Adrenal gland (tissue), 12 donors: ENCODE measurements around the gene ALX4. TPM values are rescaled to one million over a fixed set of nuclear protein-coding genes. Genes with fewer than 3 reads are reported as not detected.

Source experiments
- DNase-seq, 7 donors: peaks; one replicate each; pipeline ENCODE4 v3.0.0-alpha.2; 2019 to 2020
- H3K27ac ChIP-seq, 5 donors: fragments of 200-600 bp; sonication (generic) in 4 of 5; 1 replicate in 3 of 5; 2 replicates in 2 of 5; pipeline versions ENCODE4 v1.5.1 to v1.8.0; 2016 to 2020; ENCODE audit warnings: mild to moderate bottlenecking in 1 of 5
- H3K27me3 ChIP-seq: fragments of 200-600 bp; 2 replicates; pipeline ENCODE4 v1.8.0; 2021
- H3K36me3 ChIP-seq, 2 donors: fragments of 200-600 bp; replicated peaks in 1 of 2; 1 replicate in 1 of 2; 2 replicates in 1 of 2; pipeline versions ENCODE4 v1.5.1 to v1.8.0; 2018 to 2022
- H3K4me1 ChIP-seq, 2 donors: fragments of 200-600 bp; replicated peaks in 1 of 2; 1 replicate in 1 of 2; 2 replicates in 1 of 2; pipeline versions ENCODE4 v1.5.1 to v1.8.0; 2018 to 2021
- H3K4me3 ChIP-seq, 4 donors: fragments of 200-600 bp; sonication (generic) in 3 of 4; one replicate each; pipeline ENCODE4 v1.5.1; 2016 to 2018
- H3K9me3 ChIP-seq, 3 donors: fragments of 200-600 bp; sonication (generic) in 1 of 3; replicated peaks in 1 of 3; 1 replicate in 2 of 3; 2 replicates in 1 of 3; pipeline versions ENCODE4 v1.5.1 to v1.8.0; 2016 to 2021
- POLR2A ChIP-seq, 2 donors: fragments of 450-650 bp; IDR thresholded peaks; one replicate each; pipeline ENCODE4 v1.6.1; 2017; ENCODE audit warnings: antibody characterized with exemption in 2 of 2, mild to moderate bottlenecking in 2 of 2, moderate library complexity in 1 of 2
- whole genome bisulfite sequencing, 4 donors: extraction: QIAGEN DNeasy Blood & Tissue Kit in 2 of 4; methylation state at CpG; one replicate each; pipeline versions ENCODE4 v1.1.5 to v1.1.7; 2013 to 2017; 5-methylcytosine and 5-hydroxymethylcytosine counted together
- intact Hi-C, 2 donors: fragments of 100-400 bp; cut with DNase I; formaldehyde crosslinking; loops; one replicate each; pipeline versions ENCODE4 v1.14.1 to v1.15.0; 2022 to 2023
- polyA plus RNA-seq, 3 donors: library from polyadenylated mRNA; stranded (reverse); fragments of 200-250 nt in 2 of 3; fragments of 350-450 nt in 1 of 3; fragmentation: Illumina TruSeq in 1 of 3; extraction: RNeasy Lipid Tissue Mini Kit (QIAGEN cat#74804) in 1 of 3; gene quantifications; one replicate each; pipeline ENCODE4 v1.2.3, GENCODE V29; 2013 to 2014
- total RNA-seq, 9 donors: library from RNA; depleted of rRNA in 4 of 9; stranded (reverse); fragments of >200 nt in 4 of 9; fragments of 120-200 nt in 1 of 9; fragmentation: NEBNext Ultra II Directional in 1 of 9; extraction: Animal tissue kit (Norgen Biotek cat#: 25700) in 1 of 9; gene quantifications; one replicate each; pipeline versions ENCODE4 v1.1.0 to v1.2.4, GENCODE V29; 2013 to 2023
- TF ChIP-seq, protein P1 (sequence below), 6 experiments: fragments of 450-650 bp in 4 of 6; fragments of 200-600 bp in 2 of 6; sonication (generic) in 1 of 6; IDR thresholded peaks; 1 replicate in 5 of 6; 2 replicates in 1 of 6; pipeline versions ENCODE4 v1.5.1 to v1.8.0; 2016 to 2021; ENCODE audit warnings: antibody characterized with exemption in 6 of 6, mild to moderate bottlenecking in 2 of 6, moderate library complexity in 1 of 6
- donor health status: healthy with polysubstance abuse.
- donor health status: Bipolar disorder and iron deficiency.
- donor health status: DM: yes; HTN: yes; CAD: no.
- donor health status: DM: no; HTN: no; CAD: no.
- donor health status: DM: no; HTN: no; CAD: no.
- donor health status: DM: yes; HTN: yes; CAD: no.

Gene ALX4
- total and polyA plus RNA-seq, 12 donors: 0.03 to 0.06 TPM; not detected in 10

DNA sequence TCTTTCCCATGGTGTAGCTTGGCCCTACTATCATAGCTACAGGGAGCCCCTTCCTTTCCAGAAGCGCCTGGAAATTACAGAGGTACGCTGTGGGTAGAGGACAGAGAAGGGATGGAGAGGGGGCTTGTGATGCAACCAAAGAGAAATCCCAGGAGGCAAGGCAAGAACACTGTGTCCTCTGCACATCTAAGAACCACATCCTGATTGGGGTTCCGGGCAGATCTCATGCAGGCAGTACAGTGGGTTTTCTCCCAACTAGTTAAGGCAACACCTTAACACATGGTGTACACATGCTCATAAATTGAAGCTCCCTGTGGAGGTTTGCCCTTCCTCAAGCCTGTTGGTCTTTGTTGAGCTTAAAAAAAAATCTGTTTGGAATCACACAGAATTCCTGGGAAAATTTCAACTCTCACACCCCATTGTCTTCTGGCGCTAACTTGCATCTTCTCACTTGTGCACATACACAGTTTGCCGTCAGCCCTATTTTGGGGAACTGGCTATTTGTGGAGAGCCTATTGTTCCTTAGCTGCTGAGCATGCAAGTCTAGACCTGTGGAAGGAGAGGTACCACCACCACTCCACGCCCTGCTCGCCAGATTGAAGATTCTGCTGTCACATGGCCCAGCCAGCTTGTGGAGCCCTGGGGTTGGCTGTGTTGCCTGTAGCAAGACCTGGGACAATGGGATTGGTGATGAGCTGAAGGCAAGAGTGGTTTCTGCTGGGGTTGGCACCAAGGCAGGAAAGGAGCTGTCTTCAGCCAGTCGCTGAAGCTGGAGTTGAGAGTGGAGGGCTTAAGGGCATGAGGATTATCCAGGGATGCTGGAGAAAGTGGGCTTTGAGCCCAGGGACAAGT is 52.4 kb downstream of the ALX4 start:
- Histone ChIP-seq H3K27me3 (no peaks in the 10 kb centered on the region), H3K27ac (no peak overlapping the region), H3K9me3 (peaks cover 0 to 6% (median 0%) of the 10 kb centered on the region in 3 donors), H3K4me1 (no peaks in the 10 kb centered on the region), H3K4me3 (no peak overlapping the region), H3K36me3 (no peaks in the 10 kb centered on the region)
- intact Hi-C loops: no loop called here
- peak in 1 of 7 donors; percentile 47 for DNase-seq
- no peak for TF ChIP-seq POLR2A (IDR thresholded peaks at IDR 0.05)
- TF ChIP-seq, protein P1, sequence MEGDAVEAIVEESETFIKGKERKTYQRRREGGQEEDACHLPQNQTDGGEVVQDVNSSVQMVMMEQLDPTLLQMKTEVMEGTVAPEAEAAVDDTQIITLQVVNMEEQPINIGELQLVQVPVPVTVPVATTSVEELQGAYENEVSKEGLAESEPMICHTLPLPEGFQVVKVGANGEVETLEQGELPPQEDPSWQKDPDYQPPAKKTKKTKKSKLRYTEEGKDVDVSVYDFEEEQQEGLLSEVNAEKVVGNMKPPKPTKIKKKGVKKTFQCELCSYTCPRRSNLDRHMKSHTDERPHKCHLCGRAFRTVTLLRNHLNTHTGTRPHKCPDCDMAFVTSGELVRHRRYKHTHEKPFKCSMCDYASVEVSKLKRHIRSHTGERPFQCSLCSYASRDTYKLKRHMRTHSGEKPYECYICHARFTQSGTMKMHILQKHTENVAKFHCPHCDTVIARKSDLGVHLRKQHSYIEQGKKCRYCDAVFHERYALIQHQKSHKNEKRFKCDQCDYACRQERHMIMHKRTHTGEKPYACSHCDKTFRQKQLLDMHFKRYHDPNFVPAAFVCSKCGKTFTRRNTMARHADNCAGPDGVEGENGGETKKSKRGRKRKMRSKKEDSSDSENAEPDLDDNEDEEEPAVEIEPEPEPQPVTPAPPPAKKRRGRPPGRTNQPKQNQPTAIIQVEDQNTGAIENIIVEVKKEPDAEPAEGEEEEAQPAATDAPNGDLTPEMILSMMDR (IDR thresholded peaks at IDR 0.05): no peak
- 94 to 96% (median 95%) methylated on average over 7 to 8 of the region's 8 CpGs for WGBS, 4 donors

DNA sequence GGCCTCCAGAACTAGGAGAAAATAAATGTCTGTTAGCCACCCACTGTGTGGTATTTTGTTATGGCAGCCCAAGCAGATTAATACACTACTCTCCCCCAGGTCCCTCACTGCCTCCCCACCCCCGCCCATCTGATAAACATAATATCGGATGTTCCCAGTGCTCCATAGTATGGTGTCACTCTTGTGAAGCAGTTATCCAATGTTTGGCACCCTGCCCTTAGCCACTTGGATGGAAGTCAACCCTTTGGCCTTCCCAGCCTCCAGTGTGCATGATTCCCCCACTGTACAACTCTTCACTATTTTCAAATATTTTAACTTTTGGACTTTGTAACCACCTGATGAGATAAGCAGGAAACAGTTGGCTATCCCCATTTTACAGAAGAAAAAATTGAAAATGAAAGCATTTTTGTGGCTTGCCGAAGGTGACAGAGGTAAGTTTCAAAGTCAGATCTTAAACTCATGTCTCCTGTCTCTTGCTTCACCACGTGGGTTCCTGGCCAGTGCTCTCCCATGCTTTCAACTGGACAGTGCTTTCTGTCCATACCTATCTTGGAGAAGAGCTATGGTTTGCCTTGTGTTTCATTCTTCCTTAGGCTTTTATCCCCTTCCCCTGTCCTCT is 53.2 kb downstream of the ALX4 start:
- intact Hi-C loops: no loop called here
- Histone ChIP-seq H3K9me3 (peaks cover 0 to 6% (median 0%) of the 10 kb centered on the region in 3 donors), H3K27ac (no peak overlapping the region), H3K27me3 (no peaks in the 10 kb centered on the region), H3K4me1 (no peaks in the 10 kb centered on the region), H3K4me3 (no peak overlapping the region), H3K36me3 (no peaks in the 10 kb centered on the region)
- no peak for TF ChIP-seq POLR2A (IDR thresholded peaks at IDR 0.05)
- TF ChIP-seq, protein P1 (IDR thresholded peaks at IDR 0.05): no peak
- 76 to 87% (median 80%) methylated on average over 4 of the region's 4 CpGs for WGBS, 4 donors
- DNase-seq: peak in 4 of 7 donors; percentile 30 to 63 (median 48)

DNA sequence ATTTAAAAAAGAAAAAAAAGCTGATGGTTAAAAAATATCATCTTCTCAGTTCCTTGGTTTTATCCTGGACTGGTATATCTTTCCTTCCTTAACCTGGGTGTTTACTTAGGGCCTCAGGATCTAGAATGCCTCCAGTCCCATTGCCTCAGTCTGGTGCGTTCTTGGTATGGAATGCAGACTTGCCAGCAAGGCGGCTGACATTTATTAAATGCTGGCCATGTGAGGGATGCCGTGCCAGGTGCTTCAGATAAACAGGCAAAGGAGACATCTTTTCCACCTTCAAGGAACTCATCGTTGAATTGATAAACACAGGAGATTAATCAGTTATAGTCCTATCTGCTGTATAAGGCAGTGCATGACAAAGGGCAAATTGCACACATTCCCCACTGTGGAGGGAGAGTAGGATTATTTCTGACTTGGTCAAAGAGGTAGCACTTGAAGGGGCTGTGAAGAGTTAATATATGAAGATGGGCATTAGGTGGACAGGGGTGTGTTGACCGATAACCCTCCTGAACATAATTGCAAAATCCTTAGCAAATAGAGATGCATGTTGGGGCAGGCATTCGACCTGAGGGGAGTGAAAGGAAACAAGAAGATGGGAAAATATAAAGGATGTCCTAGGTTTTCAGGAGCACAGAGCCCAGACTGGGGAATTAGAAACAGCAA is 54.4 kb downstream of the ALX4 start:
- no peak overlapping the region for H3K27ac ChIP-seq
- WGBS, 4 donors: 54 to 59% (median 56%) methylated on average over 6 of the region's 6 CpGs
- DNase-seq: no peak
- no peaks in the 10 kb centered on the region for H3K36me3 ChIP-seq
- intact Hi-C loops: no loop called here
- H3K4me1 ChIP-seq: no peaks in the 10 kb centered on the region
- H3K27me3 ChIP-seq: no peaks in the 10 kb centered on the region
- H3K9me3 ChIP-seq: peaks cover 0 to 6% (median 0%) of the 10 kb centered on the region in 3 donors
- no peak for TF ChIP-seq POLR2A (IDR thresholded peaks at IDR 0.05)
- TF ChIP-seq, protein P1 (IDR thresholded peaks at IDR 0.05): no peak
- no peak overlapping the region for H3K4me3 ChIP-seq

DNA sequence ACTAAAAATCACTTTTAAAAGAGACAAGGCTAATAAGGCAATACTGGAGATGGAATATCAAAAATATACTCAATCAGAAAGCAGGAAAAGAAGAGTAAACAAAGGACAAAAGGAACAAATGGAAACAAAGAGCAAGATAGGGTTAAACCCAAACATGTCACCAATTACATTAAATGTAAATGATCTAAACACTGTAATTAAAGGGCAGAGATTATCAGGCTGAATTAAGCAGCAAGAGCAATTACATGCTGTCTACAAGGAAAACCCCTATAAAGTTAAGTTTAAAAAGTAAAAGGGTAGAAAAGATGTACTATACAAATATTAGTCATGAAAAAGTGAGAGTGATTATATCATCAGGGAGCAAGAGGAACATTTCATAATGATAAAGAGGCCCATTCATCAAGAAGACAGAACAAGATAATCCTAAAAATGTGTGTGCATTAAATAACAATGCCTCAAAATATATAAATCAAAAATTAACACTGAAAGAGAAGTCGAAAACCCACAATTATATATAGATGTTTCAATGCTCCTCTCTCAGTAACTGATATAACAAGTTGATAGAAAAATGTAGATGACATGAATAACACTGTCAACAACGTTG is 56.8 kb downstream of the ALX4 start:
- no peak for DNase-seq
- WGBS, 4 donors: 87 to 96% (median 91%) methylated on average over 2 of the region's 2 CpGs
- Histone ChIP-seq H3K9me3 (peaks cover 0 to 6% (median 0%) of the 10 kb centered on the region in 3 donors), H3K27me3 (no peaks in the 10 kb centered on the region), H3K36me3 (no peaks in the 10 kb centered on the region), H3K4me1 (no peaks in the 10 kb centered on the region), H3K27ac (no peak overlapping the region), H3K4me3 (no peak overlapping the region)
- TF ChIP-seq, protein P1 (IDR thresholded peaks at IDR 0.05): no peak
- no peak for TF ChIP-seq POLR2A (IDR thresholded peaks at IDR 0.05)
- intact Hi-C loops: no loop called here
